Kidney (tissue), 14 donors: Measurements from ENCODE around the gene NME7. TPM values are rescaled to one million over a fixed set of nuclear protein-coding genes. Genes with fewer than 3 reads are reported as not detected.

Source experiments
- DNase-seq, 5 donors: peaks; one replicate each; pipeline ENCODE4 v3.0.0-alpha.2; 2013 to 2020
- FAIRE-seq: peaks from 2 replicates; lab custom pipeline; 2012; peaks lifted over from hg19 to GRCh38; lab: Jason Lieb, UNC
- H3K27ac ChIP-seq, 2 donors: one replicate each; pipeline ENCODE4 v1.7.0; 2013; ENCODE audit warnings: low read depth in 2 of 2, low read length in 2 of 2, inconsistent platforms in 1 of 2
- H3K27me3 ChIP-seq: one replicate; pipeline ENCODE4 v1.7.1; 2013; ENCODE audit warnings: low read length, inconsistent platforms; ENCODE audit not compliant: control insufficient read depth, insufficient read depth
- H3K36me3 ChIP-seq, 3 donors: one replicate each; pipeline versions ENCODE4 v1.7.0 to v1.7.1; 2013; ENCODE audit warnings: low read length in 3 of 3, control low read depth in 1 of 3, inconsistent platforms in 1 of 3; ENCODE audit not compliant: insufficient read depth in 3 of 3, control insufficient read depth in 2 of 3
- H3K4me1 ChIP-seq, 3 donors: one replicate each; pipeline versions ENCODE4 v1.7.0 to v1.7.1; 2013; ENCODE audit warnings: low read length in 3 of 3, inconsistent platforms in 1 of 3, low read depth in 1 of 3; ENCODE audit not compliant: control insufficient read depth in 2 of 3, insufficient read depth in 2 of 3
- H3K4me3 ChIP-seq, 3 donors: one replicate each; pipeline versions ENCODE4 v1.7.0 to v1.8.1; 2013; ENCODE audit warnings: low read length in 3 of 3, control low read depth in 1 of 3, inconsistent platforms in 1 of 3
- H3K9ac ChIP-seq, 3 donors: one replicate each; pipeline versions ENCODE4 v1.7.0 to v1.7.1; 2013; ENCODE audit warnings: low read length in 3 of 3, control low read depth in 1 of 3, inconsistent platforms in 1 of 3
- H3K9me3 ChIP-seq, 3 donors: one replicate each; pipeline versions ENCODE4 v1.7.0 to v1.7.1; 2013; ENCODE audit warnings: low read length in 3 of 3, control low read depth in 1 of 3, inconsistent platforms in 1 of 3; ENCODE audit not compliant: control insufficient read depth in 2 of 3, insufficient read depth in 1 of 3
- CTCF ChIP-seq: IDR thresholded peaks from 3 replicates; pipeline ENCODE4 v1.5.1; 2012; ENCODE audit warnings: mild to moderate bottlenecking, moderate library complexity, borderline replicate concordance; ENCODE audit not compliant: insufficient read depth; ENCODE audit errors: extremely low read depth
- intact Hi-C: fragments of 100-400 bp; cut with DNase I; formaldehyde crosslinking; loops from one replicate; pipeline ENCODE4 v1.11.1; 2022
- polyA plus RNA-seq: library from polyadenylated mRNA; stranded (reverse); fragments of 350-450 nt; fragmentation: Illumina TruSeq; extraction: RNeasy Lipid Tissue Mini Kit (QIAGEN cat#74804); gene quantifications from one replicate; pipeline ENCODE4 v1.2.3, GENCODE V29; 2014; ENCODE audit warnings: low read depth, low replicate concordance; ENCODE audit not compliant: insufficient read depth
- total RNA-seq: library from RNA; stranded (reverse); fragmentation: NEBNext Ultra II Directional; extraction: Animal tissue kit (Norgen Biotek cat#: 25700); gene quantifications from one replicate; pipeline ENCODE4 v1.2.1, GENCODE V29; 2021
- donor health status: control.
- donor health status: control.
- donor health status: control.
- donor health status: control.
- donor health status: control.
- donor health status: DM: yes; HTN: yes; CAD: no.
- donor health status: Normal renal cell carcinoma (clear cell type).

The NME7 gene
- total and polyA plus RNA-seq, 2 donors from 2014 or later = 13.7 to 31.9 TPM

GRCh38 chr1:169305948-169306347 lies 61.6 kb downstream of the NME7 start:
- no peaks in the 10 kb centered on the region for H3K4me1 ChIP-seq
- intact Hi-C loops = no loop called here
- no peak for TF ChIP-seq CTCF
- DNase-seq (no peak), FAIRE-seq (no peak)
- no peaks in the 10 kb centered on the region for H3K27me3 ChIP-seq
- no peak overlapping the region for H3K27ac ChIP-seq
- no peak overlapping the region for H3K9ac ChIP-seq
- H3K36me3 ChIP-seq = peaks cover 0 to 3% (median 0%) of the 10 kb centered on the region in 3 donors
- no peaks in the 10 kb centered on the region for H3K9me3 ChIP-seq
- no peak overlapping the region for H3K4me3 ChIP-seq

- Histone ChIP-seq H3K36me3 (peaks cover 0 to 3% (median 0%) of the 10 kb centered on the region in 3 donors), H3K9me3 (no peaks in the 10 kb centered on the region), H3K9ac (no peak overlapping the region), H3K27ac (no peak overlapping the region), H3K4me1 (no peaks in the 10 kb centered on the region), H3K4me3 (no peak overlapping the region), H3K27me3 (no peaks in the 10 kb centered on the region)
- intact Hi-C loops = no loop called here
- no peak for FAIRE-seq
- DNase-seq = no peak
- no peak for TF ChIP-seq CTCF
Observed at GRCh38 chr1:169305356-169305755, 62.2 kb downstream of the NME7 start.

GRCh38 chr1:169300854-169301253 lies 66.7 kb downstream of the NME7 start:
- Histone ChIP-seq H3K36me3 (no peaks in the 10 kb centered on the region), H3K4me3 (no peak overlapping the region), H3K27me3 (no peaks in the 10 kb centered on the region), H3K27ac (no peak overlapping the region), H3K9me3 (no peaks in the 10 kb centered on the region), H3K9ac (no peak overlapping the region), H3K4me1 (no peaks in the 10 kb centered on the region)
- no peak for FAIRE-seq
- DNase-seq = no peak
- intact Hi-C loops = no loop called here
- TF ChIP-seq CTCF = no peak

DNA sequence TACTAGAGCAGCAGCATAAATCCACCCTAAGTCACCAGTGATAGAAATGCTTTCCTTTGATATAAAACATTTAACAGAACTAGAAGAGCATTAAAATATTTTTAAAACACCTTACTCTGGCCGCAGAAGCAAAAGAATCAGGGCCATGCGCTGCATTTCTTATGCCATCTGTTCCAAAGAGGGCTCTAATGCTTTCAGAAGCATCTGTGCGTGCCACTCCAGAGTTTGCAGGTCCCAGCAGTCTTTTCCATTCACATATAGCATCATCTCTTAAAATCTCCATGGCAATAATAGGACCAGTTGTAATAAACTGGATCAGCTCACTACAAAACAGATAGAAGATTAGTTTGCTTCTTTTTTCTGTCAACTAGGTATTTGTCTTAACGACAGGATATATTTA lies 69.2 kb downstream of the NME7 start:
- H3K27me3 ChIP-seq = no peaks in the 10 kb centered on the region
- no peak for TF ChIP-seq CTCF
- DNase-seq = no peak
- no peaks in the 10 kb centered on the region for H3K36me3 ChIP-seq
- no peaks in the 10 kb centered on the region for H3K9me3 ChIP-seq
- no peak overlapping the region for H3K9ac ChIP-seq
- H3K4me1 ChIP-seq = no peaks in the 10 kb centered on the region
- no peak overlapping the region for H3K27ac ChIP-seq
- no peak overlapping the region for H3K4me3 ChIP-seq
- FAIRE-seq = no peak
- intact Hi-C loops = no loop called here
